Tibial artery (tissue), 4 donors: ENCODE data around the gene RGS7.

Experiments
- DNase-seq, 2 donors: peaks; one replicate each; pipeline ENCODE4 v3.0.0-alpha.2; 2019
- H3K27ac ChIP-seq, 2 donors: fragments of 200-600 bp; sonication (generic) in 1 of 2; 1 replicate in 1 of 2; 2 replicates in 1 of 2; pipeline ENCODE4 v1.5.1; 2018 to 2019; ENCODE audit warnings: mild to moderate bottlenecking in 1 of 2
- H3K27me3 ChIP-seq, 2 donors: fragments of 200-600 bp; sonication (generic) in 1 of 2; one replicate each; pipeline versions ENCODE4 v1.5.1 to v1.6.0; 2016 to 2019
- H3K36me3 ChIP-seq, 3 donors: fragments of 200-600 bp; sonication (generic) in 2 of 3; one replicate each; pipeline ENCODE4 v1.5.1; 2016 to 2019; ENCODE audit warnings: mild to moderate bottlenecking in 2 of 3
- H3K4me1 ChIP-seq, 4 donors: fragments of 200-600 bp; sonication (generic) in 2 of 4; 1 replicate in 3 of 4; 2 replicates in 1 of 4; pipeline ENCODE4 v1.5.1; 2016 to 2019
- H3K4me3 ChIP-seq, 2 donors: fragments of 200-600 bp; sonication (generic) in 1 of 2; 1 replicate in 1 of 2; 2 replicates in 1 of 2; pipeline ENCODE4 v1.5.1; 2018 to 2019; ENCODE audit warnings: mild to moderate bottlenecking in 2 of 2
- H3K9me3 ChIP-seq, 3 donors: fragments of 200-600 bp; sonication (generic) in 1 of 3; one replicate each; pipeline ENCODE4 v1.5.1; 2016 to 2019
- intact Hi-C: fragments of 100-400 bp; cut with DNase I; formaldehyde crosslinking; loops from one replicate; pipeline ENCODE4 v1.15.0; 2023; ENCODE audit warnings: low total_unique reads
- TF ChIP-seq, protein P1 (sequence below), 2 experiments: fragments of 200-600 bp in 1 of 2; fragments of 450-650 bp in 1 of 2; IDR thresholded peaks; one replicate each; pipeline ENCODE4 v1.5.1; 2017 to 2019; ENCODE audit warnings: antibody characterized with exemption in 2 of 2, mild to moderate bottlenecking in 1 of 2, moderate library complexity in 1 of 2

Gene RGS7

DNA sequence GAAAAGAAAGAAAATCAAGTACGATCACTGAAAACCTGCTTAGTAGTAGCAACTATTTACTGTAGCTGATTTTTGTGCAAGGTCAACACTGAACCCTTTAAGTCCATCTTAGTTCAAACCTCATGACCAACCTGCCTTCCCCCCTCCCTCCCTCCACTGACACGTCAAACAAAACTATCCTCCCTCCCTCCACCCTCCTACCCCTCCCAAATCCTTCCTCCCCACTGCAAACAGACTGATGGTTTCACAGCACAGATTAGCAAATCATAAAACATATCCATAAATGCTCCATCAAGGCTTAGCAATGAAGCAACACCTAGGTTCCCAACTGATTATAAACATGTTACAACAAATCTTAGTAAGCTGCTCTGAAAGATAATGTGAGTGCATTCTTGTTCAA is 580.8 kb downstream of the RGS7 start:
- Histone ChIP-seq H3K9me3 (no peaks in the 10 kb centered on the region), H3K4me1 (no peaks in the 10 kb centered on the region), H3K36me3 (no peaks in the 10 kb centered on the region), H3K27ac (no peak overlapping the region), H3K27me3 (no peaks in the 10 kb centered on the region), H3K4me3 (no peak overlapping the region)
- no peak for DNase-seq
- TF ChIP-seq, protein P1, sequence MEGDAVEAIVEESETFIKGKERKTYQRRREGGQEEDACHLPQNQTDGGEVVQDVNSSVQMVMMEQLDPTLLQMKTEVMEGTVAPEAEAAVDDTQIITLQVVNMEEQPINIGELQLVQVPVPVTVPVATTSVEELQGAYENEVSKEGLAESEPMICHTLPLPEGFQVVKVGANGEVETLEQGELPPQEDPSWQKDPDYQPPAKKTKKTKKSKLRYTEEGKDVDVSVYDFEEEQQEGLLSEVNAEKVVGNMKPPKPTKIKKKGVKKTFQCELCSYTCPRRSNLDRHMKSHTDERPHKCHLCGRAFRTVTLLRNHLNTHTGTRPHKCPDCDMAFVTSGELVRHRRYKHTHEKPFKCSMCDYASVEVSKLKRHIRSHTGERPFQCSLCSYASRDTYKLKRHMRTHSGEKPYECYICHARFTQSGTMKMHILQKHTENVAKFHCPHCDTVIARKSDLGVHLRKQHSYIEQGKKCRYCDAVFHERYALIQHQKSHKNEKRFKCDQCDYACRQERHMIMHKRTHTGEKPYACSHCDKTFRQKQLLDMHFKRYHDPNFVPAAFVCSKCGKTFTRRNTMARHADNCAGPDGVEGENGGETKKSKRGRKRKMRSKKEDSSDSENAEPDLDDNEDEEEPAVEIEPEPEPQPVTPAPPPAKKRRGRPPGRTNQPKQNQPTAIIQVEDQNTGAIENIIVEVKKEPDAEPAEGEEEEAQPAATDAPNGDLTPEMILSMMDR (IDR thresholded peaks at IDR 0.05) = no peak
- intact Hi-C loops = no loop called here

DNA sequence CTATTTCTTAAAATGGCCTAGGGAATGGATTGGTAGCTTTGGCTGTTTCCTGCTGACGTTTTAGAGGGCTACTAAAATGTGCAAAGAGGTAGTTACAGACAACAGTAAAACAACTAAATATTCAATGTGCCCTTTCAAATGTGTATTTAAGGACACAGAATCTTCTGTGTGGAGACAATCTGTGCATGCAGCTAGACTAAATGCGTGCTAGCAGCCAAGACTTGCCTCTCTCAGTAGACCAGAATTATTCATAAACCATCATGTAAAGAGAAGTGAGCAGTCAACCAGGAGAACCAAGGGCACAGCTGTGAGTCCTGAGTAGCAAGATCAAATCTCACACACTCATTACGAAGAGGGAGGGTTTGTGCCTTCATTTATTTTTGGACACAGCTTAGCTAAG is 584.9 kb downstream of the RGS7 start:
- no peaks in the 10 kb centered on the region for H3K27me3 ChIP-seq
- H3K27ac ChIP-seq = no peak overlapping the region
- H3K9me3 ChIP-seq = no peaks in the 10 kb centered on the region
- DNase-seq = no peak
- TF ChIP-seq, protein P1 (IDR thresholded peaks at IDR 0.05) = no peak
- no peaks in the 10 kb centered on the region for H3K36me3 ChIP-seq
- intact Hi-C loops = no loop called here
- H3K4me3 ChIP-seq = no peak overlapping the region
- no peaks in the 10 kb centered on the region for H3K4me1 ChIP-seq

DNA sequence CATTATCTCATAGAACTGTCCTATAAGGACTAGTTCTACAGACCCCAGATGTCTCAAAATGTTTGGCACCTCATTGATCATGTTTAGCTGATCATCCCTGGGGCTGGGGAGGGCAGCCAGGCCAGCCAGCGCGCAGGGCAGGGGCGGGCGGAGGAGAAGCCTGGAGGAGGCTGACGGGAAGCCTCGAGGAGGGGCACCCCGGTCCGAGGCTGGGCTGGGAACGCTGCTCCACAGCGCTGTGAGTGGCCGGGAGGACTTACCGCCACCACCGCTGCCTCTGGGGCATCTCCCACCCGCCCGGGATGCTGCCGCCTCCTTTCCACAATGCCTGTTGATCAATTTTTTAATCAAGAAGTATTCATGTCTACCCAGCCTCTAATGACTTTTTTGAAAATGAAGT is 585.6 kb downstream of the RGS7 start:
- Histone ChIP-seq H3K27ac (no peak overlapping the region), H3K4me3 (no peak overlapping the region), H3K9me3 (no peaks in the 10 kb centered on the region), H3K36me3 (no peaks in the 10 kb centered on the region), H3K27me3 (no peaks in the 10 kb centered on the region), H3K4me1 (no peaks in the 10 kb centered on the region)
- intact Hi-C loops = no loop called here
- DNase-seq = no peak
- TF ChIP-seq, protein P1 (IDR thresholded peaks at IDR 0.05) = no peak

DNA sequence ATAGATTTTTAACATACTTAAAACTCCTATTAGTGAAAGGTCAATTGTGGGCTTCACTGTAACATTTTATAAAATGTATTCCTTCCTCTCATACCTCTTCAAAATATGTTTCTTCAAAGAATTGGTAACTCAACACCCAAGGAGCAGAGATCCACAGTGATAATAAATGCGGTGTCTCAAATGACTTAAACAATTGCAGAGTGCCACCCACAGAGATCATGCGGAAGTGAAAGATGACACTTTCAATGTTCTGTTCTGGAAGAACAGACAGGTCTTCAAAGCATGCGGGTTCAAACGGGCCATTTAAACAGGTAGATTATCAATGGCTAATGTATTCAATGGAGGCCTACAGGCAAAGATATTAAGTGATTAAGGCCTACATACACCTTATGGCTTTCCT is 588.0 kb downstream of the RGS7 start:
- no peaks in the 10 kb centered on the region for H3K9me3 ChIP-seq
- H3K4me1 ChIP-seq = no peaks in the 10 kb centered on the region
- H3K27ac ChIP-seq = no peak overlapping the region
- DNase-seq = no peak
- H3K4me3 ChIP-seq = no peak overlapping the region
- TF ChIP-seq, protein P1 (IDR thresholded peaks at IDR 0.05) = no peak
- intact Hi-C loops = no loop called here
- no peaks in the 10 kb centered on the region for H3K36me3 ChIP-seq
- H3K27me3 ChIP-seq = no peaks in the 10 kb centered on the region

DNA sequence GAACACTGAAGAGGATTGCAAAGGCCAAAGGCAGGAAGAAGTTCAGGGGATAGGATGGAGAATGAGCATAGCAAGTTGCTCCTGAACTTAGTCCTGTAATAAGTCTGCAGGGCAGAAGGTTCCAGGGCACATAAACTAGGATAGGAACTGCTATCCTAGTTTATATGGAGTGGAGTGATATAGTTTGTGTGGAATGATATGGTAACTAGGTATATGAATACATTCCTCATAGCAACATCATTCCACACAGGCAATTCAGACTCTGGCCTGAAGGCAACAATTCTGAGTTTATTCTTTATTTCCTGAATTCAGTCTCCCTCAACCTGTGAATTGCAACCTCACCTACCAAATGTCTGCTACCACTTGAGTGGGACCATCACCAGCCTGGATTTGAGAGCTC is 590.2 kb downstream of the RGS7 start:
- Histone ChIP-seq H3K4me3 (no peak overlapping the region), H3K4me1 (no peaks in the 10 kb centered on the region), H3K27me3 (no peaks in the 10 kb centered on the region), H3K36me3 (no peaks in the 10 kb centered on the region), H3K27ac (no peak overlapping the region), H3K9me3 (no peaks in the 10 kb centered on the region)
- TF ChIP-seq, protein P1 (IDR thresholded peaks at IDR 0.05) = no peak
- DNase-seq = no peak
- intact Hi-C loops = no loop called here

DNA sequence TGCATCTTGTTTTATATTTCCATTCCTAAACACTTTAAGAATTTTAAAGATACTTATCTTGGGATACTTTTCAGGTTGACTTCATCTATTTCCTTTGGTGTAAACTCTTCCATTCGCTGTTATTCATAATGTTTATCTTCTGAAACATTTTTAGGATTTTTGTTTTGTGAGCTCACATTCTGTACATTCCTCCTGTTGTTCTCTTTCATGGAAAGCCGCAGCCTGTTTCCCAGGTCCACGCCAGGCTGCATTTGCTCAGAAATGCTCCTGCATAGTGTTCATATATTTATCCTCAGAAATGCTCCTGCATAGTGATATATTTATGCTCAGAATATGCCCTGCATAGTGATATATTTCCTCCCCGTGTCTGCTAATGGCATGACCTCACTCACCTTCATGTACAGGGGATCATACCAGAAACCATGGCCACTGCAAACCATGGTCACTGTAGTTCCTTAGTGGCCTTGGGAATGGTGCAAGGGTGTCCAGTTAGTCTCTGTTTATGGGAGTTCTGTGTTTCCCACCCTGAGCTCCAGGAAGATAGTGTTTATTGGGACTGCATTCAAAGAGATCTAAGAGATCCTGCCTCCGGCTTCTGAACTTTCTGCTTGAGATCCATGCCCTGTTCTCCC is 591.2 kb downstream of the RGS7 start:
- no peak overlapping the region for H3K4me3 ChIP-seq
- DNase-seq = no peak
- H3K9me3 ChIP-seq = no peaks in the 10 kb centered on the region
- TF ChIP-seq, protein P1 (IDR thresholded peaks at IDR 0.05) = no peak
- H3K36me3 ChIP-seq = no peaks in the 10 kb centered on the region
- intact Hi-C loops = no loop called here
- no peak overlapping the region for H3K27ac ChIP-seq
- no peaks in the 10 kb centered on the region for H3K27me3 ChIP-seq
- no peaks in the 10 kb centered on the region for H3K4me1 ChIP-seq
